IPS-NIHi7 (cell line): Measurements from ENCODE around the gene VPS26B.

ENCODE experiments used
- DNase-seq: peaks from one replicate; pipeline ENCODE4 v3.0.0; 2012; ENCODE audit warnings: mixed read lengths; ENCODE audit errors: extremely low spot score

The VPS26B gene

DNA sequence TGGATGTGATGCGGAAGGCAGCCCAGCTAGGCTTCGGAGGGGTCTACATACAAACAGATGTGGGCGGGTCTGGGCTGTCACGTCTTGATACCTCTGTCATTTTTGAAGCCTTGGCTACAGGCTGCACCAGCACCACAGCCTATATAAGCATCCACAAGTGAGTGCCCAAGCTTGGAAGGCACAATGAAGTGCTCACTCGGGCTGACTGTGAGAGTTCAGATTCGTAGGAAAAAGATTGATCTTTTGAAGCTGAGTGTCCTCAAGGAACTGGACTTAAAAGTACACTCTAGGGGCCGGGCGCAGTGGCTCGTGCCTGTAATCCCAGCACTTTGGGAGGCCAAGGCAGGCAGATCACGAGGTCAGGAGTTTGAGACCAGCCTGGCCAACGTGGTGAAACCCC is 32.6 kb downstream of the VPS26B start:
- no peak for DNase-seq

GRCh38 chr11:134258577-134258976 is 34.1 kb downstream of the VPS26B start:
- no peak for DNase-seq

GRCh38 chr11:134260503-134260902 is 36.0 kb downstream of the VPS26B start:
- DNase-seq, result no peak

DNA sequence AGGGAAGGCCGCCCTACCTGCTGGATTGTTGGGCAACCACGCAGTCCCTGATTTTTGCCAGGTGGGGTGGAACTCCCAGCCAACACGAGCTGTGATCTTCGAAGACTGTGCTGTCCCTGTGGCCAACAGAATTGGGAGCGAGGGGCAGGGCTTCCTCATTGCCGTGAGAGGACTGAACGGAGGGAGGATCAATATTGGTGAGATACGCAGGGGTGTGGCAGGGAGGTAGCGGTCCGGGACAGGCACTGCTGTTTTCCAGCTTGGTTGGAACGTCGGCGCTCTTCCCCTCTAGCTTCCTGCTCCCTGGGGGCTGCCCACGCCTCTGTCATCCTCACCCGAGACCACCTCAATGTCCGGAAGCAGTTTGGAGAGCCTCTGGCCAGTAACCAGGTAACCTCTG is 36.5 kb downstream of the VPS26B start:
- no peak for DNase-seq

DNA sequence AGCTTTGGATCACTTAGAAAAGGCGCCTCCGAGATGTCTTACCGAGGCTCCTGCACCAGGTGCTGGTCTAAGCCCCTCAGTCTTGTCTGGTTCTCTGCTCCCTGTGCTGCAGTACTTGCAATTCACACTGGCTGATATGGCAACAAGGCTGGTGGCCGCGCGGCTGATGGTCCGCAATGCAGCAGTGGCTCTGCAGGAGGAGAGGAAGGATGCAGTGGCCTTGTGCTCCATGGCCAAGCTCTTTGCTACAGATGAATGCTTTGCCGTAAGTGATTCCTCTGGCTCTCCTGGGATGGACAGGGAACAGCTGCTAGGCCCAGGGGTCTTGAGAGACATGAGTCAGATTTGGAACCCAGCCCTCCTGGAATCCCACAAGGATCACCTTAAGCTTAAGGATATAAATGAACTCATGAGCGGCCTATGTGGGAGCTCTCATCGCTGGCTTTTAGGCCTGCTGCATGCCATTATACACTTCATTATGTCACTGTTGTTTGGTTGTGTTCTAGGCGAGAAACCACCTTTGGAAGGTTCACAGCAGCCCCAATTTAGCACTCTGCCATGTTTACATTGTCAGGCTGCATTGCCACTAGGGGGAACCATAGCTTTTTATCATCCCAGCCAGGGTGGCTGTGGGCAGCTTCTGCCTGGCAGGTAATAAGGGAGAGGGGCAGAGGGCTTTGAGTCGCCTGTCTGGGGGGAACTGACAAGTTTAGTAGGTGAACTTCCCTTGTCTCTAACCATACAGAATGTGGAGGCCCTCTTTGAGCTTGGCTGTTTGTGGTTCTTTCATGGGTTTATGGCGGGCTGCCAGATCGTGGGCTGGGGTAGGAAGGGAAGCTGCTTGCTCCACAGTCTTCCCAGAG is 37.4 kb downstream of the VPS26B start:
- peak; percentile 77 for DNase-seq

- no peak for DNase-seq
Observed at GRCh38 chr11:134264966-134265764, 40.7 kb downstream of the VPS26B start.

- DNase-seq, result no peak
Observed at GRCh38 chr11:134266440-134266839, 42.0 kb downstream of the VPS26B start.

DNA sequence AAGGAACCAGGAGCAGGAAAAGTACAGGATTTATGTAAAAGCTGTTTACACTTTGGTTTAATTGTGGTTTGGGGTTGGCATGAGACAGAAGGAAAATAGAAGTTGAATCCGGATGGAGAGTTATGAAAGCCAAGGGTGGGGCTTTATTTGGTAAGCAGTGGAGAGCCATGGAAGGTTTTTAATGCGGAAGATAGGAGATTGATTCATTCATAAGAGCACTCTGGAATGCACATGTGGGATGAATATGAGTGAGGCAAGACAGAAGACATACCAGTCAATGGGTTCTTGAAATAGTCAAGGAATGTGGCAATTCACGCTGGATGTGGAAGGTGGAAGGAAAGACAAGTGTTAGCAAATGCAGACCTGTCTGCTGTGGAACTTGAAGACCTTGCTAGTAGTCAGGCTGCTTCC is 42.4 kb downstream of the VPS26B start:
- DNase-seq, result no peak

GRCh38 chr11:134267461-134267860 is 43.0 kb downstream of the VPS26B start:
- no peak for DNase-seq

- DNase-seq, result no peak
Observed at GRCh38 chr11:134267966-134268365, 43.5 kb downstream of the VPS26B start.

- DNase-seq, result peak; percentile 57
Observed at GRCh38 chr11:134270250-134270714, 45.8 kb downstream of the VPS26B start.

DNA sequence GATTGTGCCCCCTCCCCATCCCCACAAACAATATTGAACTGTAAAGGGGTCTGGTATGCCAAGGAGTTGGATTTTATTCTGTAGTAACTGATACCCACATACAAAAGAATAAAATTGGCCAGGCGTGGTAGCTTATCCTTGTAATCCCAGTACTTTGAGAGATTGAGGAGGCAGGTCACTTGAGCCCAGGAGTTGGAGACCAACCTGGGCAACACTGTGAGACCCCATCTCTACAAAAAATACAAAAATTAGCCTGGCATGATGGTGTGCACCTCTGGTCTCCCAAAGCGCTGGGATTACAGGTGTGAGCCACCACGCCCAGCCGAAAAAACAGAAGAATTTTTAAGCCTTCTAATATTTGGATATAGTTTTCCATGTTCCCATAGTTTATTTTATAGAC is 47.5 kb downstream of the VPS26B start:
- no peak for DNase-seq

GRCh38 chr11:134272381-134273316 is 48.2 kb downstream of the VPS26B start:
- DNase-seq, result peak; percentile 71

- DNase-seq, result no peak
Observed at GRCh38 chr11:134273317-134273712, 48.8 kb downstream of the VPS26B start.

GRCh38 chr11:134275188-134275533 is 50.7 kb downstream of the VPS26B start:
- no peak for DNase-seq

DNA sequence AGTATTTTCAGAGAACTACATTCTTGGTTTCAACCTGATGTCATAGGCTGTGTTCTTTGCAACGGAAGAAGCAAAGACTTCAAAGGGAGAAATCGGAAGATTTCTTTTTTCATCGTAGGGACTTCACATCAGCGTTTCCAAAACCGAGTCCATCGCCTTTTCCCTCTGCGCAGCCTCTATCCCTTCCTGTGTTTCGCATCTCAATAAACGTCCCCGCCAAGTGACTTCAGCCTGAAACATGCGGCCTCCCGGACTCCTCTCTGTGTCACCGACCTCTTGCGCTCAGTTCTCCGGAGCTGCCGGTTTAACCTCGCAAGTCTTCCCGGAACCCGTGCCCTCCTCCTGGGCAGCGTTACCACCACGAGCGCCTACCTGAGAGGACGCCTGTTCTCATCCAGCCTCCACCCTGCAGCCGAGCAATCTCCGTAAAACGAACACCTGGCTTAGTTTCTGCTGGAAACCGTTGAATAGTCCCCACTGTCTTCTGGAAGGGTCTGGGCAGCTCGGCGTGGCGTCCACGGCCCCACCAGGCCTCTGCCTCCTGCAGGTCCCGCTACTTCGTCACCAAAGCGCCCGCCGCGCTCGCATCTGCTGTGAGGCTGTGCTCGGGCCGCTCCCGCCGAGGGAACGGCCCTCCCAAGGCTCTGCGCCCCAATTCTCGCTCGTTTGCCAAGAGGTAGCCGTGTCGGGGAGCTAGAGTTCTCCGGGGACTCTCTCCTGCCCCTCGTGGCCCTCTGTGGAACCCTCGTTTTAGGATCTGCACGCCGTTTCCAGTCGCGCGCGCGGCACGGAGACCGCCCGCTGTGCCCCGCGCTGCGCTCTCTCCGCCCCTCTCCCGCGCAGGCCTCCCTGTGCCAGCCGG is 51.3 kb downstream of the VPS26B start, which contains the start of gene GLB1L3:
GLB1L3 (plus strand) TSS at position 846 of the 862 bp plus-strand sequence. CDS start 362 bp downstream, outside the sequence.
- DNase-seq, result no peak

DNA sequence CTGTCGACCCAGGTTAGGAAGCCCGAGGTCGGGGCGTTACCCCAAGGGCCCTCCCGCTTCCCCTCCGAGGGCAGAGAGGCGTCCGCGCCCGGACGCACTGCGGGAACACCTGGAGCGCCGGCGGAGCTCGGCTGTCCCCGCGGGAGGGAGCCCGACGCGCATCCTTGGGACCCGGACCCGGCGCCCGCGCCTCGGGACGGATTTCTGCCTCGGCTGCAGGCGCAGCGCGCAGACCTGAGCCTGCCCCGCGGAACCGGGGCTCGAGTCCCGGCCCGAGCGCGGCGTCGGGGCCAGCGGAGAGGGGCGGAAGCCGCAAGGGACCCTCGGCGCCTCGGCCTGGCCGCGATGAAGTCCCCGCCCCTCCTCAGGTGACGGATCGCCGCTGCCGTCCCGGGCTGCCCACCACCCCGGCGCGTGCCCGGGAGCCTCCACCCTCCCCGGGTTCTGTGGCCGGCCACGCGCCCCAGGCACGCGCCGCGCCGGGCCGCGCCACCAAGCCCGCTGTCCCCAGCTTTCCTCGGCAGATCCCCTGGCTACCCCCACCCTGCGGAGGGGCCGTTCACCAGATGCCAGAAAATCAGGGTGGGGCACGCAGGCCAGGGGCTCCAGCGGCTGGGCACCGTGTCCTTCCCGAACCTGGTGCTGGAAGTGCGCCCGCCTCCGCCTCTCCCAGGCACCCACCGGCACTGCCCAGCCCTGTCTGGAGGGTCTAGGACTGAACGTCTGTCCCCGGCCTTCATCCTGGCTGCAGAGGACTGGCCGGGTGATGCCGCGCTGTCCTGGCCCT is 52.1 kb downstream of the VPS26B start:
- peak; percentile 66 for DNase-seq

- DNase-seq, result no peak
Observed at GRCh38 chr11:134277183-134278001, 52.9 kb downstream of the VPS26B start.

- no peak for DNase-seq
Observed at GRCh38 chr11:134278356-134278755, 53.9 kb downstream of the VPS26B start.
